HG02763 (cell line): ENCODE data around the gene CMTM4.
"Not testable (repeated sequence)": the region's sequence is repeated elsewhere in the genome, so short reads cannot be mapped to it uniquely, and the experiment has no call there.

Experiments
- ATAC-seq: cut with Tn5 transposase; IDR thresholded peaks from one replicate; pipeline ENCODE4 v1.9.1; 2021; ENCODE audit warnings: mild to moderate bottlenecking, moderate library complexity; ENCODE audit not compliant: unreplicated experiment

Gene CMTM4

GRCh38 chr16:66705790-66706505, 9.4 kb upstream of the CMTM4 start:
- no peak for ATAC-seq

GRCh38 chr16:66703406-66704215, 7.1 kb upstream of the CMTM4 start:
- no peak for ATAC-seq

GRCh38 chr16:66701516-66701915, 5.0 kb upstream of the CMTM4 start:
- no peak for ATAC-seq

- no peak for ATAC-seq
These were observed 4.5 kb upstream of the CMTM4 start for GRCh38 chr16:66701026-66701425.

- ATAC-seq: no peak
These were observed 3.4 kb upstream of the CMTM4 start for GRCh38 chr16:66699898-66700297.

GRCh38 chr16:66698046-66698445, 1.5 kb upstream of the CMTM4 start:
- no peak for ATAC-seq

GRCh38 chr16:66695935-66696668, 441 bp downstream of the CMTM4 start:
- ATAC-seq: peak; percentile 23

- no peak for ATAC-seq
These were observed 1.0 kb downstream of the CMTM4 start for GRCh38 chr16:66695471-66695934.

GRCh38 chr16:66693149-66693548, 3.4 kb downstream of the CMTM4 start:
- no peak for ATAC-seq

- no peak for ATAC-seq
These were observed 4.2 kb downstream of the CMTM4 start for GRCh38 chr16:66692341-66692740.

- no peak for ATAC-seq
These were observed 5.3 kb downstream of the CMTM4 start for GRCh38 chr16:66691234-66691633.

- no peak for ATAC-seq
These were observed 6.3 kb downstream of the CMTM4 start for GRCh38 chr16:66690106-66690847.

- ATAC-seq: no peak
These were observed 7.3 kb downstream of the CMTM4 start for GRCh38 chr16:66689282-66689681.

- no peak for ATAC-seq
These were observed 8.5 kb downstream of the CMTM4 start for GRCh38 chr16:66687906-66688625.

GRCh38 chr16:66685501-66686115, 10.9 kb downstream of the CMTM4 start:
- not testable (repeated sequence) for ATAC-seq

GRCh38 chr16:66682271-66682670, 14.3 kb downstream of the CMTM4 start:
- no peak for ATAC-seq

GRCh38 chr16:66681676-66682075, 14.9 kb downstream of the CMTM4 start:
- ATAC-seq: no peak

GRCh38 chr16:66678337-66678736, 18.2 kb downstream of the CMTM4 start:
- ATAC-seq: no peak

- no peak for ATAC-seq
These were observed 18.7 kb downstream of the CMTM4 start for GRCh38 chr16:66677836-66678235.

- no peak for ATAC-seq
These were observed 19.4 kb downstream of the CMTM4 start for GRCh38 chr16:66677179-66677578.
